Panc1 (cell line): ENCODE results near the gene SYT12. TPM values are rescaled to one million over a fixed set of nuclear protein-coding genes. Genes with fewer than 3 reads are reported as not detected.

ENCODE experiments used
- ATAC-seq: fragments of 200-7000 bp; cut with Tn5 transposase; 2 replicates; pipeline ENCODE4 v1.9.1; 2020; ENCODE audit warnings: mild to moderate bottlenecking, moderate library complexity
- BruUV-seq: library from RNA; stranded (reverse); fragments of 400-500 nt; replicated peaks from 2 replicates; lab custom pipeline; 2021; lab: Mats Ljungman, UMichigan
- CTCF ChIA-PET: fragments of 300-600 bp; sonication (Branson Sonifier 250); formaldehyde crosslinking; loops from one replicate; lab custom pipeline; 2022; ENCODE audit warnings: antibody characterized with exemption; lab: Charles Lee
- POLR2A ChIA-PET: fragments of 300-600 bp; sonication (Branson Sonifier 250); formaldehyde crosslinking; loops from one replicate; lab custom pipeline; 2022; ENCODE audit warnings: antibody characterized with exemption; lab: Charles Lee
- DNase-seq: peaks from one replicate; pipeline ENCODE4 v3.0.0-alpha.2; 2010; ENCODE audit warnings: low read depth, low spot score
- H3K27ac ChIP-seq: 2 replicates; pipeline ENCODE4 v1.5.1; 2011; ENCODE audit warnings: mild to moderate bottlenecking, low read length, inconsistent platforms
- H3K27me3 ChIP-seq: fragments of 200-500 bp; sonication (Bioruptor generic); 2 replicates; pipeline ENCODE4 v1.6.0; 2014; ENCODE audit warnings: low read length, inconsistent platforms; ENCODE audit not compliant: control insufficient read depth, insufficient read depth
- H3K36me3 ChIP-seq: fragments of 200-500 bp; sonication (Bioruptor generic); 2 replicates; pipeline ENCODE4 v1.5.1; 2014; ENCODE audit warnings: inconsistent platforms, mild to moderate bottlenecking, low read length, moderate library complexity; ENCODE audit not compliant: control insufficient read depth, insufficient read depth
- H3K4me1 ChIP-seq: 2 replicates; pipeline ENCODE4 v1.5.1; 2011; ENCODE audit warnings: inconsistent platforms, mild to moderate bottlenecking, low read length, moderate library complexity; ENCODE audit not compliant: control insufficient read depth, insufficient read depth
- H3K4me3 ChIP-seq, 2 experiments: 2 replicates each; pipeline ENCODE4 v1.5.1; 2011 to 2012; ENCODE audit warnings: low read depth in 2 of 2, low read length in 2 of 2, mild to moderate bottlenecking in 2 of 2, inconsistent platforms in 1 of 2, moderate library complexity in 1 of 2
- H3K9me3 ChIP-seq: fragments of 200-500 bp; sonication (Bioruptor generic); 2 replicates; pipeline ENCODE4 v1.5.1; 2014; ENCODE audit warnings: low read depth, mild to moderate bottlenecking, inconsistent platforms, low read length, moderate library complexity; ENCODE audit not compliant: control insufficient read depth, insufficient read depth
- POLR2AphosphoS5 ChIP-seq: IDR thresholded peaks from 2 replicates; pipeline ENCODE4 v1.6.1; 2012; ENCODE audit warnings: mild to moderate bottlenecking, low read depth, low read length, moderate library complexity
- SIN3A ChIP-seq: IDR thresholded peaks from 2 replicates; pipeline ENCODE4 v1.6.1; 2012; ENCODE audit warnings: low read depth, mild to moderate bottlenecking, low read length, moderate library complexity, borderline replicate concordance; ENCODE audit not compliant: insufficient read depth
- TCF7L2 ChIP-seq: IDR thresholded peaks from 2 replicates; pipeline ENCODE4 v1.6.1; 2011; ENCODE audit warnings: mild to moderate bottlenecking, low read depth, low read length, inconsistent platforms
- in situ Hi-C: cut with HindIII; loops from 2 replicates; pipeline ENCODE4 v1.10.0; 2016; ENCODE audit warnings: low sequenced_read_pairs, low pct_unique_long_range_greater_than_20kb
- intact Hi-C: fragments of 100-400 bp; cut with micrococcal nuclease; formaldehyde crosslinking; loops from one replicate; pipeline ENCODE4 v1.10.0; 2022; ENCODE audit not compliant: unreplicated experiment
- total RNA-seq: library from RNA; stranded (reverse); gene quantifications from one replicate; pipeline ENCODE4 v1.2.1, GENCODE V29; 2021; ENCODE audit not compliant: unreplicated experiment
- TF ChIP-seq, protein P1 (sequence below): fragments of 450-650 bp; IDR thresholded peaks from 2 replicates; pipeline ENCODE4 v1.5.1; 2017; ENCODE audit warnings: mild to moderate bottlenecking
- TF ChIP-seq, protein P2 (sequence below), 2 experiments: IDR thresholded peaks; 2 replicates each; pipeline ENCODE4 v1.6.1; 2011 to 2012; ENCODE audit warnings: low read depth in 2 of 2, control low read depth in 1 of 2, low read length in 1 of 2, mild to moderate bottlenecking in 1 of 2, moderate library complexity in 1 of 2; ENCODE audit not compliant: insufficient read depth in 1 of 2

SYT12 gene
- total RNA-seq, 1 experiment from 2014 or later = 0.62 TPM

DNA sequence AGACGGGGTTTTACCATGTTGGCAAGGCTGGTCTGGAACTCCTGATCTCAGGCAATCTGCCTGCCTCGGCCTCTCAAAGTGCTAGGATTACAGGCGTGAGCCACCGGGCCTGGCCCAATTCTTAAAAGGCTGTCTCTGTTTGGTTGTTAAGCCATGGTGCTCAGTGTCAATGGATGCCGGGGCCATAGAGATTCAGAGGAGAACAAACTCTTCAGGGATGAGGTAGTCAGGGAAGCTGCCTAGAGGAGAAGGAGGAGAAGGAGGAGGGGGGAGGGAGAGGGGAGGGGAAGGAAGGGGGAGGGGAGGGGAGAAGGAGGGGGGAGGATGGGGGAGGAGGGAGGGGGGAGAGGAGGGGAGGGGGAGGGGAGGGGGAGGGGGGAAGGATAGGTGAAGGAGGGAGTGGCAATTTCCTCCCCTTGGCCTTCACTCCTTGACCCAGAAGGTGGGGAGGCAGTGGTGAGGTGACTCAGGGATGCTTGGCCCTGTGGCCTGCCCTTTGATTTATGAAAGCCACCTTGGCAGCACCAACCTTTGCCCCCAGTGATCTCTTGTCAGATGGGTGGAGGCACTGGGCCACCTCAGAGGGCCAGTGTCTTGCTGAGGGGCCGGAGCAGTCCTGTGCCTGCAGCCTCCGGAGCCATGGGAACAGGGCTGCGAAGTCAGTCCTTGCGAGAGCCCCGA, 48.1 kb upstream of the SYT12 start, which contains the start of gene C11orf86:
Gene C11orf86, plus strand, starts transcription at position 581 of the 681 bp plus-strand sequence. Its CDS starts 59 bp downstream, at position 640.
- no peak for DNase-seq
- no TSS peak for BruUV-seq
- Histone ChIP-seq H3K27ac (no peak within 1 kb of the TSS; the same call in 1 of the 2 replicates), H3K9me3 (no peaks in the 10 kb centered on the region; the same call in 1 of the 2 replicates), H3K27me3 (no peaks in the 10 kb centered on the region), H3K4me1 (peaks cover 16% of the 10 kb centered on the region), H3K36me3 (no peaks in the 10 kb centered on the region), H3K4me3 (no peak within 1 kb of the TSS)
- in situ Hi-C loops = no loop called here
- POLR2A ChIA-PET = no interaction called here
- ATAC-seq = peak; percentile 58
- no peak for TF ChIP-seq POLR2AphosphoS5
- TF ChIP-seq, protein P1, sequence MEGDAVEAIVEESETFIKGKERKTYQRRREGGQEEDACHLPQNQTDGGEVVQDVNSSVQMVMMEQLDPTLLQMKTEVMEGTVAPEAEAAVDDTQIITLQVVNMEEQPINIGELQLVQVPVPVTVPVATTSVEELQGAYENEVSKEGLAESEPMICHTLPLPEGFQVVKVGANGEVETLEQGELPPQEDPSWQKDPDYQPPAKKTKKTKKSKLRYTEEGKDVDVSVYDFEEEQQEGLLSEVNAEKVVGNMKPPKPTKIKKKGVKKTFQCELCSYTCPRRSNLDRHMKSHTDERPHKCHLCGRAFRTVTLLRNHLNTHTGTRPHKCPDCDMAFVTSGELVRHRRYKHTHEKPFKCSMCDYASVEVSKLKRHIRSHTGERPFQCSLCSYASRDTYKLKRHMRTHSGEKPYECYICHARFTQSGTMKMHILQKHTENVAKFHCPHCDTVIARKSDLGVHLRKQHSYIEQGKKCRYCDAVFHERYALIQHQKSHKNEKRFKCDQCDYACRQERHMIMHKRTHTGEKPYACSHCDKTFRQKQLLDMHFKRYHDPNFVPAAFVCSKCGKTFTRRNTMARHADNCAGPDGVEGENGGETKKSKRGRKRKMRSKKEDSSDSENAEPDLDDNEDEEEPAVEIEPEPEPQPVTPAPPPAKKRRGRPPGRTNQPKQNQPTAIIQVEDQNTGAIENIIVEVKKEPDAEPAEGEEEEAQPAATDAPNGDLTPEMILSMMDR = no peak
- no peak for TF ChIP-seq TCF7L2
- TF ChIP-seq, protein P2, sequence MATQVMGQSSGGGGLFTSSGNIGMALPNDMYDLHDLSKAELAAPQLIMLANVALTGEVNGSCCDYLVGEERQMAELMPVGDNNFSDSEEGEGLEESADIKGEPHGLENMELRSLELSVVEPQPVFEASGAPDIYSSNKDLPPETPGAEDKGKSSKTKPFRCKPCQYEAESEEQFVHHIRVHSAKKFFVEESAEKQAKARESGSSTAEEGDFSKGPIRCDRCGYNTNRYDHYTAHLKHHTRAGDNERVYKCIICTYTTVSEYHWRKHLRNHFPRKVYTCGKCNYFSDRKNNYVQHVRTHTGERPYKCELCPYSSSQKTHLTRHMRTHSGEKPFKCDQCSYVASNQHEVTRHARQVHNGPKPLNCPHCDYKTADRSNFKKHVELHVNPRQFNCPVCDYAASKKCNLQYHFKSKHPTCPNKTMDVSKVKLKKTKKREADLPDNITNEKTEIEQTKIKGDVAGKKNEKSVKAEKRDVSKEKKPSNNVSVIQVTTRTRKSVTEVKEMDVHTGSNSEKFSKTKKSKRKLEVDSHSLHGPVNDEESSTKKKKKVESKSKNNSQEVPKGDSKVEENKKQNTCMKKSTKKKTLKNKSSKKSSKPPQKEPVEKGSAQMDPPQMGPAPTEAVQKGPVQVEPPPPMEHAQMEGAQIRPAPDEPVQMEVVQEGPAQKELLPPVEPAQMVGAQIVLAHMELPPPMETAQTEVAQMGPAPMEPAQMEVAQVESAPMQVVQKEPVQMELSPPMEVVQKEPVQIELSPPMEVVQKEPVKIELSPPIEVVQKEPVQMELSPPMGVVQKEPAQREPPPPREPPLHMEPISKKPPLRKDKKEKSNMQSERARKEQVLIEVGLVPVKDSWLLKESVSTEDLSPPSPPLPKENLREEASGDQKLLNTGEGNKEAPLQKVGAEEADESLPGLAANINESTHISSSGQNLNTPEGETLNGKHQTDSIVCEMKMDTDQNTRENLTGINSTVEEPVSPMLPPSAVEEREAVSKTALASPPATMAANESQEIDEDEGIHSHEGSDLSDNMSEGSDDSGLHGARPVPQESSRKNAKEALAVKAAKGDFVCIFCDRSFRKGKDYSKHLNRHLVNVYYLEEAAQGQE (IDR thresholded peaks at IDR 0.05; ENCODE audit: insufficient read depth in 1 of 2, low read depth in 2 of 2, low read length in 1 of 2) = no peak
- TF ChIP-seq SIN3A = no peak
- intact Hi-C loops = no loop called here
- CTCF ChIA-PET = interaction anchor here (0.5 to 1.6 kb wide), 3 partner anchors 17 to 313 kb away, joined by 3 to 6 read pairs (median 4); no protein-coding TSS in a partner anchor

DNA sequence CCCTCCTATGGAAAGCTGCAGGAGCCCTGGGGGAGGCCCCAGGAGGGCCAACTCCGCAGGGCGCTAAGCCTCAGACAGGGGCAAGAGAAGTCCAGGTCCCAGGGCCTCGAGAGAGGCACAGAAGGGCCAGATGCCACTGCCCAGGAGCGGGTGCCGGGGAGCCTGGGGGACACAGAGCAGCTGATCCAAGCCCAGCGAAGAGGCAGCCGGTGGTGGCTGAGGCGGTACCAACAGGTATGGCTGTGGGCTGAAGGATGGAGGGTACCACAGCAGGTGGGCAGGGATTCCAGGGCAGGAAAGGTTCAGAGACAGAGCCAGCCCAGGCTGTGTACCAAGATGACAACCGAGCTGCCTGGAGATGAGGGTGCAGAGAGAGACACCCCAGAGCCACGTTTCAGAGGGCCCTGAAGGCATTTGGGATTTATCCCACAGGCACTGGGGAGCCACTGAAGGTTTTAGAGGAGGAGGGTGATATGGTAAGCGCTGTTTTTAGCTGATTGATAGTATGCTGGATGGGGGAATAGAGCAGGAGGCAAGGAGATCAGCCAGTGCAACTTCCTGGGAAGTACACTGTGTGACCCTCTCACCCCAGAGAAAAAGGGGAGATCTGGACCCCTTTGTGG, 47.4 kb upstream of the SYT12 start:
- Histone ChIP-seq H3K36me3 (no peaks in the 10 kb centered on the region), H3K27me3 (no peaks in the 10 kb centered on the region), H3K4me3 (no peak overlapping the region), H3K9me3 (no peaks in the 10 kb centered on the region; the same call in 1 of the 2 replicates), H3K4me1 (peaks cover 16% of the 10 kb centered on the region), H3K27ac (no peak overlapping the region)
- no peak for TF ChIP-seq TCF7L2
- no peak for TF ChIP-seq POLR2AphosphoS5
- TF ChIP-seq, protein P2 (IDR thresholded peaks at IDR 0.05; ENCODE audit: insufficient read depth in 1 of 2, low read depth in 2 of 2, low read length in 1 of 2) = no peak
- TF ChIP-seq, protein P1 = no peak
- TF ChIP-seq SIN3A = no peak
- POLR2A ChIA-PET = no interaction called here
- intact Hi-C loops = no loop called here
- in situ Hi-C loops = no loop called here
- CTCF ChIA-PET = interaction anchor here (0.6 to 1.6 kb wide), 4 partner anchors 10 to 110 kb away, joined by 3 to 6 read pairs (median 4); no protein-coding TSS in a partner anchor
- no TSS peak for BruUV-seq
- no peak for DNase-seq
- peak; percentile 54 for ATAC-seq
